H1 (cell line): ENCODE data around the gene GSTM3. TPM values are rescaled to one million over a fixed set of nuclear protein-coding genes. Genes with fewer than 3 reads are reported as not detected.

ENCODE experiments used
- CBX5 ChIP-seq: fragments of 300-800, 300-1000 bp; sonication (generic); IDR thresholded peaks from 2 replicates; pipeline ENCODE4 v1.7.1; 2016; ENCODE audit warnings: antibody characterized with exemption, low read length, low read depth
- FOSL1 ChIP-seq: IDR thresholded peaks from 2 replicates; pipeline ENCODE4 v1.6.1; 2011; ENCODE audit warnings: mild to moderate bottlenecking, low read depth, low read length, moderate library complexity; ENCODE audit not compliant: insufficient read depth
- GTF2F1 ChIP-seq: IDR thresholded peaks from 2 replicates; pipeline ENCODE4 v1.6.1; 2012; ENCODE audit warnings: low read depth, low read length, improper control_type of control experiment, borderline replicate concordance
- POLR2A ChIP-seq, 2 experiments: IDR thresholded peaks; 1 replicate in 1 of 2; 2 replicates in 1 of 2; pipeline ENCODE4 v1.6.1; 2011; ENCODE audit warnings: low read depth in 2 of 2, low read length in 2 of 2, mild to moderate bottlenecking in 2 of 2; ENCODE audit errors: control extremely low read depth in 1 of 2
- RNF2 ChIP-seq: fragments of 200-900, 300-1000 bp; sonication (generic); IDR thresholded peaks from 2 replicates; pipeline ENCODE4 v1.7.1; 2016; ENCODE audit warnings: borderline replicate concordance, low read depth, mild to moderate bottlenecking, antibody characterized with exemption, low read length; ENCODE audit not compliant: poor library complexity, severe bottlenecking; ENCODE audit errors: missing control alignments
- polyA plus RNA-seq, 7 experiments: library from polyadenylated mRNA; depleted of rRNA in 3 of 7; stranded (reverse) in 5 of 7; unstranded in 2 of 7; fragments of >200 nt in 5 of 7; fragments of 200-250 nt in 2 of 7; gene quantifications; 1 replicate in 5 of 7; 2 replicates in 1 of 7; 4 replicates in 1 of 7; pipeline versions ENCODE4 v1.2.1 to v1.2.3, GENCODE V29; 2011 to 2013; ENCODE audit warnings: missing spikeins in 2 of 7, mixed read lengths in 2 of 7
- total RNA-seq: library from RNA; stranded (reverse); fragmentation: NEBNext Ultra II Directional; extraction: Animal tissue kit (Norgen Biotek cat#: 25700); gene quantifications from 2 replicates; pipeline ENCODE4 v1.2.1, GENCODE V29; 2021
- TF ChIP-seq, protein P1 (sequence below): fragments of 300-600 bp; sonication (generic); IDR thresholded peaks from 2 replicates; pipeline ENCODE4 v1.7.1; 2012; ENCODE audit warnings: low read length, moderate library complexity, mild to moderate bottlenecking, inconsistent platforms; ENCODE audit not compliant: insufficient replicate concordance
- TF ChIP-seq, protein P2 (sequence below): IDR thresholded peaks from 2 replicates; pipeline ENCODE4 v1.6.1; 2011; ENCODE audit warnings: low read length, improper control_type of control experiment

Gene GSTM3
- total and polyA plus RNA-seq, 2 of the 8 experiments (the other 6 are each of a cell fraction or from before 2014, with no cell fraction given) = 2.2 to 5.1 TPM

DNA sequence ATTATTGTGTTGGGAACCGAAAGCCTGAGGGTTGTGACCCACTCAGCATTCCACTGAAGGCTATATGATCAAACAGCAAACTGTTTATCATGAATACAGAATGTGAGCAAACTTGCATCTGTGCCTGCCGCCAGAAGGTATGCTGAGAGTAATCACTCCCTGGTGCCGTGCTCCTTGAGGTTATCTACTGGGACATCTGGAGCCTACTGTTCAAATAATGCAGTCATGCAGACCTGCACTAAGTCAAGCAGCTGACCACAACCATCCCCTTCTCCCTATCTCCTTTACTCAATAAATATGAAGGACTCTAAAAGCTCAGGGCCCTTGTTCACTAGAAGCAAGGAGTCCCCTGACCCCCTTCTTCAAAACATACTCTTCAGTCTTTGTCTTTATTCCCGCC lies 15.3 kb downstream of the GSTM3 start (continued):
- TF ChIP-seq, protein P1, sequence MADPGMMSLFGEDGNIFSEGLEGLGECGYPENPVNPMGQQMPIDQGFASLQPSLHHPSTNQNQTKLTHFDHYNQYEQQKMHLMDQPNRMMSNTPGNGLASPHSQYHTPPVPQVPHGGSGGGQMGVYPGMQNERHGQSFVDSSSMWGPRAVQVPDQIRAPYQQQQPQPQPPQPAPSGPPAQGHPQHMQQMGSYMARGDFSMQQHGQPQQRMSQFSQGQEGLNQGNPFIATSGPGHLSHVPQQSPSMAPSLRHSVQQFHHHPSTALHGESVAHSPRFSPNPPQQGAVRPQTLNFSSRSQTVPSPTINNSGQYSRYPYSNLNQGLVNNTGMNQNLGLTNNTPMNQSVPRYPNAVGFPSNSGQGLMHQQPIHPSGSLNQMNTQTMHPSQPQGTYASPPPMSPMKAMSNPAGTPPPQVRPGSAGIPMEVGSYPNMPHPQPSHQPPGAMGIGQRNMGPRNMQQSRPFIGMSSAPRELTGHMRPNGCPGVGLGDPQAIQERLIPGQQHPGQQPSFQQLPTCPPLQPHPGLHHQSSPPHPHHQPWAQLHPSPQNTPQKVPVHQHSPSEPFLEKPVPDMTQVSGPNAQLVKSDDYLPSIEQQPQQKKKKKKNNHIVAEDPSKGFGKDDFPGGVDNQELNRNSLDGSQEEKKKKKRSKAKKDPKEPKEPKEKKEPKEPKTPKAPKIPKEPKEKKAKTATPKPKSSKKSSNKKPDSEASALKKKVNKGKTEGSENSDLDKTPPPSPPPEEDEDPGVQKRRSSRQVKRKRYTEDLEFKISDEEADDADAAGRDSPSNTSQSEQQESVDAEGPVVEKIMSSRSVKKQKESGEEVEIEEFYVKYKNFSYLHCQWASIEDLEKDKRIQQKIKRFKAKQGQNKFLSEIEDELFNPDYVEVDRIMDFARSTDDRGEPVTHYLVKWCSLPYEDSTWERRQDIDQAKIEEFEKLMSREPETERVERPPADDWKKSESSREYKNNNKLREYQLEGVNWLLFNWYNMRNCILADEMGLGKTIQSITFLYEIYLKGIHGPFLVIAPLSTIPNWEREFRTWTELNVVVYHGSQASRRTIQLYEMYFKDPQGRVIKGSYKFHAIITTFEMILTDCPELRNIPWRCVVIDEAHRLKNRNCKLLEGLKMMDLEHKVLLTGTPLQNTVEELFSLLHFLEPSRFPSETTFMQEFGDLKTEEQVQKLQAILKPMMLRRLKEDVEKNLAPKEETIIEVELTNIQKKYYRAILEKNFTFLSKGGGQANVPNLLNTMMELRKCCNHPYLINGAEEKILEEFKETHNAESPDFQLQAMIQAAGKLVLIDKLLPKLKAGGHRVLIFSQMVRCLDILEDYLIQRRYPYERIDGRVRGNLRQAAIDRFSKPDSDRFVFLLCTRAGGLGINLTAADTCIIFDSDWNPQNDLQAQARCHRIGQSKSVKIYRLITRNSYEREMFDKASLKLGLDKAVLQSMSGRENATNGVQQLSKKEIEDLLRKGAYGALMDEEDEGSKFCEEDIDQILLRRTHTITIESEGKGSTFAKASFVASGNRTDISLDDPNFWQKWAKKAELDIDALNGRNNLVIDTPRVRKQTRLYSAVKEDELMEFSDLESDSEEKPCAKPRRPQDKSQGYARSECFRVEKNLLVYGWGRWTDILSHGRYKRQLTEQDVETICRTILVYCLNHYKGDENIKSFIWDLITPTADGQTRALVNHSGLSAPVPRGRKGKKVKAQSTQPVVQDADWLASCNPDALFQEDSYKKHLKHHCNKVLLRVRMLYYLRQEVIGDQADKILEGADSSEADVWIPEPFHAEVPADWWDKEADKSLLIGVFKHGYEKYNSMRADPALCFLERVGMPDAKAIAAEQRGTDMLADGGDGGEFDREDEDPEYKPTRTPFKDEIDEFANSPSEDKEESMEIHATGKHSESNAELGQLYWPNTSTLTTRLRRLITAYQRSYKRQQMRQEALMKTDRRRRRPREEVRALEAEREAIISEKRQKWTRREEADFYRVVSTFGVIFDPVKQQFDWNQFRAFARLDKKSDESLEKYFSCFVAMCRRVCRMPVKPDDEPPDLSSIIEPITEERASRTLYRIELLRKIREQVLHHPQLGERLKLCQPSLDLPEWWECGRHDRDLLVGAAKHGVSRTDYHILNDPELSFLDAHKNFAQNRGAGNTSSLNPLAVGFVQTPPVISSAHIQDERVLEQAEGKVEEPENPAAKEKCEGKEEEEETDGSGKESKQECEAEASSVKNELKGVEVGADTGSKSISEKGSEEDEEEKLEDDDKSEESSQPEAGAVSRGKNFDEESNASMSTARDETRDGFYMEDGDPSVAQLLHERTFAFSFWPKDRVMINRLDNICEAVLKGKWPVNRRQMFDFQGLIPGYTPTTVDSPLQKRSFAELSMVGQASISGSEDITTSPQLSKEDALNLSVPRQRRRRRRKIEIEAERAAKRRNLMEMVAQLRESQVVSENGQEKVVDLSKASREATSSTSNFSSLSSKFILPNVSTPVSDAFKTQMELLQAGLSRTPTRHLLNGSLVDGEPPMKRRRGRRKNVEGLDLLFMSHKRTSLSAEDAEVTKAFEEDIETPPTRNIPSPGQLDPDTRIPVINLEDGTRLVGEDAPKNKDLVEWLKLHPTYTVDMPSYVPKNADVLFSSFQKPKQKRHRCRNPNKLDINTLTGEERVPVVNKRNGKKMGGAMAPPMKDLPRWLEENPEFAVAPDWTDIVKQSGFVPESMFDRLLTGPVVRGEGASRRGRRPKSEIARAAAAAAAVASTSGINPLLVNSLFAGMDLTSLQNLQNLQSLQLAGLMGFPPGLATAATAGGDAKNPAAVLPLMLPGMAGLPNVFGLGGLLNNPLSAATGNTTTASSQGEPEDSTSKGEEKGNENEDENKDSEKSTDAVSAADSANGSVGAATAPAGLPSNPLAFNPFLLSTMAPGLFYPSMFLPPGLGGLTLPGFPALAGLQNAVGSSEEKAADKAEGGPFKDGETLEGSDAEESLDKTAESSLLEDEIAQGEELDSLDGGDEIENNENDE = no peak
- TF ChIP-seq, protein P2, sequence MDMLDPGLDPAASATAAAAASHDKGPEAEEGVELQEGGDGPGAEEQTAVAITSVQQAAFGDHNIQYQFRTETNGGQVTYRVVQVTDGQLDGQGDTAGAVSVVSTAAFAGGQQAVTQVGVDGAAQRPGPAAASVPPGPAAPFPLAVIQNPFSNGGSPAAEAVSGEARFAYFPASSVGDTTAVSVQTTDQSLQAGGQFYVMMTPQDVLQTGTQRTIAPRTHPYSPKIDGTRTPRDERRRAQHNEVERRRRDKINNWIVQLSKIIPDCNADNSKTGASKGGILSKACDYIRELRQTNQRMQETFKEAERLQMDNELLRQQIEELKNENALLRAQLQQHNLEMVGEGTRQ = no peak
- TF ChIP-seq CBX5 (no peak), RNF2 (no peak), GTF2F1 (no peak), FOSL1 (no peak), POLR2A (IDR thresholded peaks at IDR 0.05; ENCODE audit: control extremely low read depth in 1 of 2, low read depth in 2 of 2, low read length in 2 of 2) (no peak)
